Panc1 (cell line): ENCODE data around the gene FRMD4A.

Source experiments
- CTCF ChIP-seq: fragments of 450-650 bp; IDR thresholded peaks from 2 replicates; pipeline ENCODE4 v1.5.1; 2017; ENCODE audit warnings: mild to moderate bottlenecking
- POLR2AphosphoS5 ChIP-seq: IDR thresholded peaks from 2 replicates; pipeline ENCODE4 v1.6.1; 2012; ENCODE audit warnings: mild to moderate bottlenecking, low read depth, low read length, moderate library complexity
- SIN3A ChIP-seq: IDR thresholded peaks from 2 replicates; pipeline ENCODE4 v1.6.1; 2012; ENCODE audit warnings: low read depth, mild to moderate bottlenecking, low read length, moderate library complexity, borderline replicate concordance; ENCODE audit not compliant: insufficient read depth
- TCF7L2 ChIP-seq: IDR thresholded peaks from 2 replicates; pipeline ENCODE4 v1.6.1; 2011; ENCODE audit warnings: mild to moderate bottlenecking, low read depth, low read length, inconsistent platforms

- no peak for TF ChIP-seq CTCF
- TF ChIP-seq POLR2AphosphoS5: no peak
- no peak for TF ChIP-seq TCF7L2
- TF ChIP-seq SIN3A: no peak
These were observed 620.6 kb downstream of the FRMD4A start for GRCh38 chr10:13709931-13710650.
